ENCODE results near the gene GRIN2A. TPM values are rescaled to one million over a fixed set of nuclear protein-coding genes. Genes with fewer than 3 reads are reported as not detected.

The GRIN2A gene
- polyA plus RNA-seq, 1 donor from 2014 or later = 0.11 TPM

DNA sequence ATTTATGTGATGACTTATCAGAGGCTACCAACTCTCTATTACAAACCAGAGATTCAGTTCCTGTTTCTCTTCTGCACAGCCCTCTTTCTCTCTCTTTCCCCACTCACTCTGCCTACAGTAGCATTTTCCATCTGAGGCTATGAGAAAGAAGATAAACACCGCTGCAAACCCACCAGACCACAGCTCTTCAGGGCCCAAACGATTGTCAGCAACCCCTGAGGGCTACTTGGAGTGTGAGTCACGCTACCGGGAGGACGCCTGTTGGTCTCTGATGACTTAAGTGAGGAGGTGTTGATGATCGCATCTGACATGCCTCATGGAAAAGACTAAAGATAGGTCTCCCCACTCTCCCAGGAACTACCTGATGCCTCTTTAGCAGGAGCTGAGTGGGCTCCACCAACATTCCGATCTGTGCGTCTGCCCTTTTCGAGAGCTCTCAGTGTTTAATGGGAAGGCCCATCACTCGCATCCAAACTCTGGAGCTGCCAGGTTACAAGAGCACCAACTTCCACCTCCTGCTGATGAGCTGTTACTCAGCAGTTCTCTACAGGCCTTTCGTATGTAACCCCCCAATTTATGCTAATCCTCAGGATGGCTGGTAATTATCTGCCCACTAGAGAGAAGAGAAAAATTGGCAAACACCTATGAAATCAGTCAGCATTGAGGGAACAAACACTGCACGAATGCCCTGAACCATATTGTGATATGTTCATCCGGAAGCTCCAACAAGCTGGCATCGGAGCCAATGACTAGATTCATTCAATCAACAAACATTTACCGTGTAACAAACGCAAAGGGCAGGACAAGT lies 9.2 kb downstream of the GRIN2A start:
- Histone ChIP-seq H3K27ac (ENCODE audit: low read length) (no peak overlapping the region), H3K9me2 (ENCODE audit: insufficient read depth, low read length) (no peaks in the 10 kb centered on the region), H3K4me2 (ENCODE audit: low read length) (no peak overlapping the region), H4K20me1 (ENCODE audit: insufficient read depth) (no peaks in the 10 kb centered on the region), H3K36me3 (ENCODE audit: insufficient read depth, low read length) (no peaks in the 10 kb centered on the region), H2AFZ (ENCODE audit: low read depth, low read length) (no peak overlapping the region), H3K4me3 (ENCODE audit: low read length) (no peak overlapping the region), H3F3A (ENCODE audit: insufficient read depth, low read length, poor library complexity, severe bottlenecking) (no peaks in the 10 kb centered on the region), H3K9ac (ENCODE audit: low read length) (no peak overlapping the region), H3K79me2 (replicated peaks; ENCODE audit: insufficient read depth, low read length) (no peaks in the 10 kb centered on the region), H3K27me3 (ENCODE audit: insufficient read depth, low read depth, low read length) (no peaks in the 10 kb centered on the region), H3K9me3 (ENCODE audit: low read length) (no peaks in the 10 kb centered on the region)
- no peak for TF ChIP-seq TAF1 (IDR thresholded peaks at IDR 0.05; ENCODE audit: low read depth)
- no peak for TF ChIP-seq RAD21 (conservative IDR thresholded peaks at IDR 0.05)
- TF ChIP-seq, protein P1, sequence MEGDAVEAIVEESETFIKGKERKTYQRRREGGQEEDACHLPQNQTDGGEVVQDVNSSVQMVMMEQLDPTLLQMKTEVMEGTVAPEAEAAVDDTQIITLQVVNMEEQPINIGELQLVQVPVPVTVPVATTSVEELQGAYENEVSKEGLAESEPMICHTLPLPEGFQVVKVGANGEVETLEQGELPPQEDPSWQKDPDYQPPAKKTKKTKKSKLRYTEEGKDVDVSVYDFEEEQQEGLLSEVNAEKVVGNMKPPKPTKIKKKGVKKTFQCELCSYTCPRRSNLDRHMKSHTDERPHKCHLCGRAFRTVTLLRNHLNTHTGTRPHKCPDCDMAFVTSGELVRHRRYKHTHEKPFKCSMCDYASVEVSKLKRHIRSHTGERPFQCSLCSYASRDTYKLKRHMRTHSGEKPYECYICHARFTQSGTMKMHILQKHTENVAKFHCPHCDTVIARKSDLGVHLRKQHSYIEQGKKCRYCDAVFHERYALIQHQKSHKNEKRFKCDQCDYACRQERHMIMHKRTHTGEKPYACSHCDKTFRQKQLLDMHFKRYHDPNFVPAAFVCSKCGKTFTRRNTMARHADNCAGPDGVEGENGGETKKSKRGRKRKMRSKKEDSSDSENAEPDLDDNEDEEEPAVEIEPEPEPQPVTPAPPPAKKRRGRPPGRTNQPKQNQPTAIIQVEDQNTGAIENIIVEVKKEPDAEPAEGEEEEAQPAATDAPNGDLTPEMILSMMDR (IDR thresholded peaks at IDR 0.05; ENCODE audit: poor library complexity, severe bottlenecking) = no peak
- TF ChIP-seq SMC3 (conservative IDR thresholded peaks at IDR 0.05; ENCODE audit: poor library complexity) = no peak
- TF ChIP-seq, protein P2, sequence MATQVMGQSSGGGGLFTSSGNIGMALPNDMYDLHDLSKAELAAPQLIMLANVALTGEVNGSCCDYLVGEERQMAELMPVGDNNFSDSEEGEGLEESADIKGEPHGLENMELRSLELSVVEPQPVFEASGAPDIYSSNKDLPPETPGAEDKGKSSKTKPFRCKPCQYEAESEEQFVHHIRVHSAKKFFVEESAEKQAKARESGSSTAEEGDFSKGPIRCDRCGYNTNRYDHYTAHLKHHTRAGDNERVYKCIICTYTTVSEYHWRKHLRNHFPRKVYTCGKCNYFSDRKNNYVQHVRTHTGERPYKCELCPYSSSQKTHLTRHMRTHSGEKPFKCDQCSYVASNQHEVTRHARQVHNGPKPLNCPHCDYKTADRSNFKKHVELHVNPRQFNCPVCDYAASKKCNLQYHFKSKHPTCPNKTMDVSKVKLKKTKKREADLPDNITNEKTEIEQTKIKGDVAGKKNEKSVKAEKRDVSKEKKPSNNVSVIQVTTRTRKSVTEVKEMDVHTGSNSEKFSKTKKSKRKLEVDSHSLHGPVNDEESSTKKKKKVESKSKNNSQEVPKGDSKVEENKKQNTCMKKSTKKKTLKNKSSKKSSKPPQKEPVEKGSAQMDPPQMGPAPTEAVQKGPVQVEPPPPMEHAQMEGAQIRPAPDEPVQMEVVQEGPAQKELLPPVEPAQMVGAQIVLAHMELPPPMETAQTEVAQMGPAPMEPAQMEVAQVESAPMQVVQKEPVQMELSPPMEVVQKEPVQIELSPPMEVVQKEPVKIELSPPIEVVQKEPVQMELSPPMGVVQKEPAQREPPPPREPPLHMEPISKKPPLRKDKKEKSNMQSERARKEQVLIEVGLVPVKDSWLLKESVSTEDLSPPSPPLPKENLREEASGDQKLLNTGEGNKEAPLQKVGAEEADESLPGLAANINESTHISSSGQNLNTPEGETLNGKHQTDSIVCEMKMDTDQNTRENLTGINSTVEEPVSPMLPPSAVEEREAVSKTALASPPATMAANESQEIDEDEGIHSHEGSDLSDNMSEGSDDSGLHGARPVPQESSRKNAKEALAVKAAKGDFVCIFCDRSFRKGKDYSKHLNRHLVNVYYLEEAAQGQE (IDR thresholded peaks at IDR 0.05; ENCODE audit: borderline replicate concordance) = no peak

DNA sequence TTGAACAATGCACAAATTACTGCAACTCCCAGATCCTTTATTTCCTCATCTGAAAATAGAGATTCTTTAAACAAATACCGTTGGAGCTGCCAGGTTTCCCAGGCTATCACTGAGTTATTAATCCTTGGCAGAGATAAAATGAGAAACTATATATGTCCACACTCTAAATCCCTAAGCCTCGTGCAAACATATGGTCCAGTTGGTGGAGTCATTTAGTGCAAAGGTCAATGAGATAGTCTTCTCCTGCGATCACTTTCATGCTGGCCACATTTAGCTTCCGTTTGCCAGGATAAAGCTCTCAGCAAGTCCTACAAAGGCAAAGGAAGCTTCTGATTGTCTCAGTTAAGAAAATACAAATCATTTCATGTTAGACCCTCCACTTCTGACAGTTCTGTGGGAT lies 11.0 kb downstream of the GRIN2A start:
- Histone ChIP-seq H4K20me1 (ENCODE audit: insufficient read depth) (no peaks in the 10 kb centered on the region), H3F3A (ENCODE audit: insufficient read depth, low read length, poor library complexity, severe bottlenecking) (no peaks in the 10 kb centered on the region), H3K4me3 (ENCODE audit: low read length) (no peak overlapping the region), H3K9me2 (ENCODE audit: insufficient read depth, low read length) (no peaks in the 10 kb centered on the region), H3K36me3 (ENCODE audit: insufficient read depth, low read length) (no peaks in the 10 kb centered on the region), H3K9ac (ENCODE audit: low read length) (no peak overlapping the region), H3K9me3 (ENCODE audit: low read length) (no peaks in the 10 kb centered on the region), H3K27ac (ENCODE audit: low read length) (no peak overlapping the region), H3K4me2 (ENCODE audit: low read length) (no peak overlapping the region), H3K79me2 (replicated peaks; ENCODE audit: insufficient read depth, low read length) (no peaks in the 10 kb centered on the region), H2AFZ (ENCODE audit: low read depth, low read length) (no peak overlapping the region), H3K27me3 (ENCODE audit: insufficient read depth, low read depth, low read length) (no peaks in the 10 kb centered on the region)
- no peak for TF ChIP-seq EZH2 (IDR thresholded peaks at IDR 0.05; ENCODE audit: borderline replicate concordance, insufficient read depth, low read length, poor library complexity, severe bottlenecking)
- no peak for TF ChIP-seq RAD21 (conservative IDR thresholded peaks at IDR 0.05)

DNA sequence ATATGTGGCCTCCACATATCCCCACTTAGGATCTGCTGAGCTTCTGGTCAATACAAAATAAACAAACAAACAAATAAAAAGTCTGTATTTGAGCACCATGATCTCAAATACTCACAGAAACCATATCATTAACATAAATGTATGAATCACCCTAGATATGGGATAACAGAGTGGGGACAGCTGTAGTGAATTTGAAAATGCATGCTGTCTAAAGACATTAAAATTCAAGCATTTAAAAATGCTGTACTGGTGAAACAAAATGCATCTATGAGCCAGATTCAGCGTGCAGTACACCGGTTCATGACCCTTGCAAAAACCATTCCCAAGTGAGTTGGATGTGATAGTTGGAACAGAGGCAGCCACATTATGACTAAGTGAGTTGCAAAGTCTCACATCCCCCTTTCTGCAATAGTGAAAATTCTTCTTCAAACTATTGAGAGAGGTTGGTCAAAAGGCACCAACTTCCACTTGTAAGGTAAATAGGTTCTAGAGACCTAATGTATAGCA lies 12.3 kb downstream of the GRIN2A start:
- Histone ChIP-seq H3K27me3 (ENCODE audit: insufficient read depth, low read depth, low read length) (no peaks in the 10 kb centered on the region), H3K9ac (ENCODE audit: low read length) (no peak overlapping the region), H3K9me2 (ENCODE audit: insufficient read depth, low read length) (no peaks in the 10 kb centered on the region), H3K4me2 (ENCODE audit: low read length) (no peak overlapping the region), H2AFZ (ENCODE audit: low read depth, low read length) (no peak overlapping the region), H3F3A (ENCODE audit: insufficient read depth, low read length, poor library complexity, severe bottlenecking) (no peaks in the 10 kb centered on the region), H3K36me3 (ENCODE audit: insufficient read depth, low read length) (no peaks in the 10 kb centered on the region), H4K20me1 (ENCODE audit: insufficient read depth) (no peaks in the 10 kb centered on the region), H3K9me3 (ENCODE audit: low read length) (no peaks in the 10 kb centered on the region), H3K4me3 (ENCODE audit: low read length) (no peak overlapping the region), H3K27ac (ENCODE audit: low read length) (no peak overlapping the region), H3K79me2 (replicated peaks; ENCODE audit: insufficient read depth, low read length) (no peaks in the 10 kb centered on the region)
- TF ChIP-seq, protein P1 (IDR thresholded peaks at IDR 0.05; ENCODE audit: poor library complexity, severe bottlenecking) = no peak
- TF ChIP-seq RAD21 (conservative IDR thresholded peaks at IDR 0.05) (no peak), SMC3 (conservative IDR thresholded peaks at IDR 0.05; ENCODE audit: poor library complexity) (no peak), EZH2 (IDR thresholded peaks at IDR 0.05; ENCODE audit: borderline replicate concordance, insufficient read depth, low read length, poor library complexity, severe bottlenecking) (no peak), EP300 (conservative IDR thresholded peaks at IDR 0.05; ENCODE audit: poor library complexity, severe bottlenecking) (no peak), TAF1 (IDR thresholded peaks at IDR 0.05; ENCODE audit: low read depth) (no peak), MXI1 (conservative IDR thresholded peaks at IDR 0.05; ENCODE audit: poor library complexity, severe bottlenecking) (no peak)
- TF ChIP-seq, protein P2 (IDR thresholded peaks at IDR 0.05; ENCODE audit: borderline replicate concordance) = no peak
